GM12878 (cell line): Measurements from ENCODE around the gene SUCO. TPM values are rescaled to one million over a fixed set of nuclear protein-coding genes. Genes with fewer than 3 reads are reported as not detected.

ENCODE experiments used
- ATAC-seq: fragments of 200-7000 bp; cut with Tn5 transposase; 3 replicates; pipeline ENCODE4 v1.9.1; 2020; ENCODE audit warnings: mild to moderate bottlenecking, moderate library complexity
- BruUV-seq: library from RNA; stranded (reverse); fragments of 400-500 nt; replicated peaks from 2 replicates; lab custom pipeline; 2021; lab: Mats Ljungman, UMichigan
- CTCF ChIA-PET: fragments of 300-600 bp; sonication (Branson Sonifier 250); formaldehyde crosslinking; extraction: SDS; loops from one replicate; lab custom pipeline; 2021; ENCODE audit warnings: inconsistent platforms; lab: Yijun Ruan, JAX
- POLR2A ChIA-PET: fragments of 350-600 bp; formaldehyde crosslinking; extraction: SDS; loops from one replicate; lab custom pipeline; 2021; ENCODE audit warnings: inconsistent platforms; lab: Charles Lee
- RAD21 ChIA-PET: fragments of 300-600 bp; sonication (Branson Sonifier 250); formaldehyde crosslinking; loops from one replicate; lab custom pipeline; 2023; ENCODE audit warnings: antibody characterized with exemption; ENCODE audit not compliant: unreplicated experiment; lab: Charles Lee
- SMC1A ChIA-PET: fragments of 300-600 bp; sonication (Branson Sonifier 250); formaldehyde crosslinking; loops from one replicate; lab custom pipeline; 2023; ENCODE audit not compliant: unreplicated experiment, uncharacterized antibody; lab: Charles Lee
- DNase-seq: peaks from one replicate; pipeline ENCODE4 v3.0.0-alpha.2; 2011; ENCODE audit warnings: low read depth, low spot score
- FAIRE-seq: peaks from 3 replicates; lab custom pipeline; 2011; peaks lifted over from hg19 to GRCh38; lab: Jason Lieb, UNC
- H2AFZ ChIP-seq: 2 replicates; pipeline ENCODE4 v1.6.0; 2011; ENCODE audit warnings: low read depth, low read length, control low read depth; ENCODE audit not compliant: control insufficient read depth
- H3K27ac ChIP-seq: 2 replicates; pipeline ENCODE4 v1.5.1; 2011; ENCODE audit warnings: control low read depth; ENCODE audit not compliant: control insufficient read depth, insufficient read depth
- H3K27me3 ChIP-seq, 2 experiments: replicated peaks in 1 of 2; 2 replicates each; pipeline versions ENCODE4 v1.6.0 to v1.6.1; 2011; ENCODE audit warnings: low read length in 1 of 2; ENCODE audit not compliant: control insufficient read depth in 2 of 2, insufficient read depth in 2 of 2
- H3K36me3 ChIP-seq, 2 experiments: 2 replicates each; pipeline ENCODE4 v1.5.1; 2011; ENCODE audit warnings: low read length in 1 of 2; ENCODE audit not compliant: control insufficient read depth in 2 of 2, insufficient read depth in 2 of 2
- H3K4me1 ChIP-seq: 2 replicates; pipeline ENCODE4 v1.6.1; 2011; ENCODE audit warnings: mild to moderate bottlenecking, low read length, moderate library complexity, mixed read lengths; ENCODE audit not compliant: control insufficient read depth, insufficient read depth
- H3K4me2 ChIP-seq: 2 replicates; pipeline ENCODE4 v1.6.0; 2011; ENCODE audit warnings: control low read depth; ENCODE audit not compliant: control insufficient read depth, insufficient read depth
- H3K4me3 ChIP-seq: fragments of 200-600 bp; sonication (generic); 2 replicates; pipeline ENCODE4 v1.5.1; 2016
- H3K79me2 ChIP-seq: 2 replicates; pipeline ENCODE4 v1.6.0; 2011; ENCODE audit warnings: low read length; ENCODE audit not compliant: control insufficient read depth, insufficient read depth
- H3K9ac ChIP-seq: 2 replicates; pipeline ENCODE4 v1.8.0; 2011; ENCODE audit warnings: low read length, control low read depth, mixed read lengths; ENCODE audit not compliant: control insufficient read depth, insufficient read depth
- H3K9me3 ChIP-seq: replicated peaks from 3 replicates; pipeline ENCODE4 v1.5.1; 2011; ENCODE audit warnings: mild to moderate bottlenecking, low read length; ENCODE audit not compliant: control insufficient read depth, insufficient read depth
- H4K20me1 ChIP-seq: 2 replicates; pipeline ENCODE4 v1.6.0; 2011; ENCODE audit not compliant: control insufficient read depth, insufficient read depth
- ATF7 ChIP-seq: fragments of 450-650 bp; IDR thresholded peaks from 2 replicates; pipeline ENCODE4 v1.6.1; 2016; ENCODE audit warnings: low read depth, mild to moderate bottlenecking
- BACH1 ChIP-seq: fragments of 450-650 bp; IDR thresholded peaks from 2 replicates; pipeline ENCODE4 v1.6.1; 2017; ENCODE audit warnings: mild to moderate bottlenecking, borderline replicate concordance
- BCL11A ChIP-seq: IDR thresholded peaks from 2 replicates; pipeline ENCODE4 v1.6.1; 2011; ENCODE audit warnings: low read depth, low read length
- E4F1 ChIP-seq: fragments of 450-650 bp; IDR thresholded peaks from 2 replicates; pipeline ENCODE4 v1.6.1; 2018; ENCODE audit warnings: borderline replicate concordance, mild to moderate bottlenecking; ENCODE audit not compliant: partially characterized antibody
- EED ChIP-seq: sonication (generic); IDR thresholded peaks from 2 replicates; pipeline ENCODE4 v1.6.1; 2016; ENCODE audit warnings: antibody characterized with exemption, low read depth
- IKZF2 ChIP-seq, 2 experiments: fragments of 450-650 bp; IDR thresholded peaks; 2 replicates each; pipeline ENCODE4 v1.6.1; 2017; ENCODE audit warnings: mild to moderate bottlenecking in 2 of 2, moderate library complexity in 2 of 2
- MEF2A ChIP-seq: IDR thresholded peaks from 2 replicates; pipeline ENCODE4 v1.6.1; 2011; ENCODE audit warnings: low read depth, mild to moderate bottlenecking, low read length, moderate library complexity; ENCODE audit not compliant: insufficient read depth
- MEF2B ChIP-seq: fragments of 450-650 bp; IDR thresholded peaks from 2 replicates; pipeline ENCODE4 v1.6.1; 2018; ENCODE audit warnings: mild to moderate bottlenecking, moderate library complexity; ENCODE audit not compliant: partially characterized antibody, poor library complexity, severe bottlenecking
- MXI1 ChIP-seq: fragments of 150-350 bp; IDR thresholded peaks from 2 replicates; pipeline ENCODE4 v1.6.1; 2011; ENCODE audit warnings: low read depth, mild to moderate bottlenecking, inconsistent platforms, low read length, improper control_type of control experiment
- PBX3 ChIP-seq: IDR thresholded peaks from 2 replicates; pipeline ENCODE4 v1.6.1; 2011; ENCODE audit warnings: mild to moderate bottlenecking, low read depth, low read length, moderate library complexity; ENCODE audit not compliant: insufficient replicate concordance
- POLR2AphosphoS2 ChIP-seq: IDR thresholded peaks from 2 replicates; pipeline ENCODE4 v1.6.1; 2011; ENCODE audit warnings: low read depth, mild to moderate bottlenecking, low read length, improper control_type of control experiment, moderate library complexity
- RAD51 ChIP-seq: fragments of 450-650 bp; IDR thresholded peaks from 2 replicates; pipeline ENCODE4 v1.6.1; 2016; ENCODE audit warnings: moderate library complexity, mild to moderate bottlenecking, inconsistent platforms
- REST ChIP-seq: IDR thresholded peaks from 2 replicates; pipeline ENCODE4 v1.6.1; 2012; ENCODE audit warnings: mild to moderate bottlenecking, low read depth, low read length
- SMAD5 ChIP-seq: IDR thresholded peaks from 2 replicates; pipeline ENCODE4 v1.6.1; 2016; ENCODE audit warnings: antibody characterized with exemption, low read depth
- TCF7 ChIP-seq: IDR thresholded peaks from 2 replicates; pipeline ENCODE4 v1.6.1; 2014; ENCODE audit warnings: antibody characterized with exemption, borderline replicate concordance
- ZNF384 ChIP-seq: IDR thresholded peaks from 2 replicates; pipeline ENCODE4 v1.6.1; 2012; ENCODE audit warnings: low read depth, mild to moderate bottlenecking, low read length, improper control_type of control experiment, borderline replicate concordance
- ZZZ3 ChIP-seq: IDR thresholded peaks from 2 replicates; pipeline ENCODE4 v1.6.1; 2011; ENCODE audit warnings: low read depth; ENCODE audit not compliant: control insufficient read depth, insufficient read length
- WGBS: methylation state at CpG from one replicate; pipeline ENCODE4 v1.1.6; 2016; ENCODE audit warnings: low lambda C conversion rate; ENCODE audit not compliant: insufficient replicate concordance, insufficient coverage; ENCODE audit errors: missing lambda C conversion rate; 5-methylcytosine and 5-hydroxymethylcytosine counted together
- in situ Hi-C: fragments of 300-500 bp; cut with MboI; formaldehyde crosslinking; loops from 9 replicates; pipeline ENCODE4 v1.14.3; 2018; ENCODE audit warnings: mixed read lengths
- intact Hi-C: fragments of 100-400 bp; cut with micrococcal nuclease; formaldehyde crosslinking; loops from one replicate; pipeline ENCODE4 v1.14.2; 2022; ENCODE audit not compliant: unreplicated experiment
- polyA plus RNA-seq, 11 experiments: library from polyadenylated mRNA; depleted of rRNA in 4 of 11; unstranded in 6 of 11; stranded (reverse) in 5 of 11; fragments of >200 nt; fragmentation: Nextera tagmentation in 4 of 11; fragmentation: Illumina TruSeq in 1 of 11; extraction: Ambion mirVana in 4 of 11; extraction: Trizol in 1 of 11; gene quantifications; 1 replicate in 1 of 11; 2 replicates in 10 of 11; pipeline versions ENCODE4 v1.2.1 to v1.2.3, GENCODE V29; 2011 to 2016; ENCODE audit warnings: inconsistent platforms in 2 of 11, missing spikeins in 2 of 11, low read depth in 1 of 11
- total RNA-seq, 4 experiments: library from RNA; depleted of rRNA in 3 of 4; stranded (reverse); fragments of >200 nt in 3 of 4; fragmentation: Illumina TruSeq in 1 of 4; extraction: Trizol in 1 of 4; gene quantifications; 2 replicates each; pipeline versions ENCODE4 v1.2.1 to v1.2.3, GENCODE V29; 2013 to 2021

The SUCO gene
- total and polyA plus RNA-seq, 10 of the 15 experiments (the other 5 are each of a cell fraction or from before 2014, with no cell fraction given), result 1.7 to 15.3 (median 8.4) TPM

GRCh38 chr1:172581273-172581672 is 48.3 kb downstream of the SUCO start (continued):
- TF ChIP-seq MEF2A (no peak), RAD51 (no peak), MEF2B (no peak), ZNF384 (no peak)
- TF ChIP-seq, all 136 proteins: peak for 0

- intact Hi-C loops, result loop anchor here (10.0 kb wide), 1 partner anchor 127 kb away; no protein-coding TSS in a partner anchor
- Histone ChIP-seq H3K9ac (no peak overlapping the region), H3K36me3 (peaks cover 0 to 8% of the 10 kb centered on the region in 2 experiments; a peak in 1 of 4 replicates), H4K20me1 (no peaks in the 10 kb centered on the region), H3K9me3 (no peaks in the 10 kb centered on the region), H3K4me2 (no peak overlapping the region), H2AFZ (no peak overlapping the region), H3K4me3 (no peak overlapping the region), H3K4me1 (no peaks in the 10 kb centered on the region), H3K27ac (no peak overlapping the region), H3K79me2 (no peaks in the 10 kb centered on the region), H3K27me3 (no peaks in the 10 kb centered on the region)
- POLR2A ChIA-PET, result no interaction called here
- DNase-seq (no peak), FAIRE-seq (no peak), ATAC-seq (no peak)
- RAD21 ChIA-PET, result no interaction called here
- in situ Hi-C loops, result no loop called here
- SMC1A ChIA-PET, result interaction anchor here (0.9 kb wide), 1 partner anchor 12 kb away, joined by 3 read pairs; no protein-coding TSS in a partner anchor
- BruUV-seq, result no TSS peak
- CTCF ChIA-PET, result interaction anchor here (0.9 kb wide), 1 partner anchor 138 kb away, joined by 3 read pairs; no protein-coding TSS in a partner anchor
- WGBS, result 100% methylated on average over 1 of the region's 1 CpG
- TF ChIP-seq BACH1 (no peak), BCL11A (no peak), IKZF2 (IDR thresholded peaks at IDR 0.05) (no peak), TCF7 (no peak), RAD51 (no peak), REST (no peak), E4F1 (no peak), MXI1 (no peak), MEF2A (no peak), ATF7 (no peak), EED (no peak), ZZZ3 (no peak), SMAD5 (no peak), POLR2AphosphoS2 (no peak), PBX3 (no peak)
These were observed 48.8 kb downstream of the SUCO start for GRCh38 chr1:172581779-172582178.
